Activated gamma-delta T cell (primary cell): Measurements from ENCODE around the gene ITPA.
A peak's percentile ranks its signal among the peaks of the same experiment; 100 is the strongest.

Experiments used
- DNase-seq: peaks from one replicate; lab custom pipeline; 2025; lab: John Stamatoyannopoulos, UW
- total RNA-seq, 2 donors: gene quantifications; one replicate each; lab custom pipeline; 2026; lab: John Stamatoyannopoulos, UW

The ITPA gene
- total RNA-seq: 35.5 to 43.0 reads per million in 2 donors

DNA sequence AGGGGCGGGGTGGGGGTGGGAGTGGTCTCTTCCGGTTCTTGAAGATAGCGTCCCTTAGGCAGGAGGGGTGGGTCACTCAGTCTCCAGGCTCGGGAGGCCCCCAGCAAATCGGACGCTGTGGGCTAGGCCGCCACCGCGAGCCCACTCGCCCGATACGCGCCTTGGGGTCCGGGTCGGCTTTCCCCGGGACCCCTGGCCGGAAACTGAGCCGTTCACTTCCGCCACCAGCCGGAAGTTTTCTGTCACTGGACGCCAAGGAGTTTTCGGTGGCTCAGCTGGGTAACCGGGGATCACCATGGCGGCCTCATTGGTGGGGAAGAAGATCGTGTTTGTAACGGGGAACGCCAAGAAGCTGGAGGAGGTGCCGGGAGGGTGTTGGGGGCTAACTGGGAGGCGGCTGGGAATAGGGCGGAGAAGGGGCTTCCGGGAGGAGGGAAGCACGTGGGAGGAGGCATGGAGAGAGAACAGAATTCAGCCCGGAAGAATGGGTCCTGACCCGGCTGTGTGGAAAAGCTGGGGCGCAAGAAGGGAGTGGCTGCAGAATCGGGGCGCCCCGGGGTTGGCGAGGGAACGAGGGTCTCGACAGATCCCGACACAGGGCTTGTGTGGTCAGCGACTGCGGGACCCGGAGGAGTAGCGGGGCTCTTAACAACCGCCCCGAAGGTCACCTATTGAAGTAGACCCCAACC is at the start of gene ITPA:
TSS of gene ITPA (plus strand) at position 242 of the 689 bp plus-strand sequence. CDS start at position 296, 54 bp downstream.
- DNase-seq: no peak

DNA sequence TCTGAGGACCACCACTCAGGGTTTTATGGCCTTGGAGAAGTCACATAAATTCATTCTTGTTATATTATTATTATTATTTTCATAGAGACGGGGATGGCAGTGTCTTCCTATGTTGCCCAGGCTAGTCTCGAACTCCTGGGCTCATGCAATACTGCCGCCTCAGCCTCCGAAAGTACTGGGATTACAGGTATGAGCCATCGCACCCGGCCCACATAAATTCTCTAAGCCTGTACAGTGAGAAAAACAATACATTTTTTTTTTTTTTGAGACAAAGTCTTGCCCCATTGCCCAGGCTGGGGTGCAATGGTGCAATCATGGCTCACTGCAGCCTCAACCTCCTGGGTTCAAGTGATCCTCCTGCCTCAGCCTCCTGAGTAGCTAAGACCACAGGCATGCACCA is 48.9 kb upstream of the ITPA start:
- DNase-seq: no peak

DNA sequence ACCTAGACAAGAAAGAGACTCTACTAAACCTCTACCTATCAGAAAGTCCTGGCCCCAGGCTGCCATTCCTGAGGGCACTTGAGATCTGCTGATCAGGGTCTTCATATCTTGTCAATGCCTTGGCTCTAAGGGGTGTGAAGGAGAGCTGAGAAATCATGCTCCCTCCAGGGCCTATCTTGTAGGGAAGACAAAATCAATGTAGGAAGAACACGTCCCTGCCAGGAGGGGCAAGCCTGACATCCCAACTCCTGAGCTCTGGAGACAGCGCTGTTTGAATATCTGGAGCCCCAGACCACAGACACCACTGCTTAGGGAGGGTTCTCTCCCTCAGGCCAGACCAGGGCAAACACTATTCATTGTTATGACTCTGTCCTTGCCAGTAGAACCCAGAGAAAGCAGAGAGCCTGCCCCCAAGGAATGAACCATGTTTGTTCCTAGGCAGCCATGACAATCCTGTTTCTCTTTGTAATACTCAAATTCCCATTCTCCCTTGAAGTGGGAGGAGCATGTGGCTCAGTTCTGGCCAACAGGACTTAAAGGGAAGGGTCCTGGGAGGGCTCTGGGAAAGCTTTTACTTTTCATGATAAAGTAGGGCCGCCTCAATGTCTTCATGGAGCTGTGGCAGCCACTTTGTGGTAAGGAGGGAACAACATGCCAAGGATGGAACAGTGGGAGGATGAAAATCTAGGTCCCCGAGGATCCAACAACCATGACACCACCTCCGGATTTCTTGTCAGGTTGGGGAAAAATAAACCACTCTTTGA is 47.8 kb upstream of the ITPA start:
- DNase-seq: no peak

DNA sequence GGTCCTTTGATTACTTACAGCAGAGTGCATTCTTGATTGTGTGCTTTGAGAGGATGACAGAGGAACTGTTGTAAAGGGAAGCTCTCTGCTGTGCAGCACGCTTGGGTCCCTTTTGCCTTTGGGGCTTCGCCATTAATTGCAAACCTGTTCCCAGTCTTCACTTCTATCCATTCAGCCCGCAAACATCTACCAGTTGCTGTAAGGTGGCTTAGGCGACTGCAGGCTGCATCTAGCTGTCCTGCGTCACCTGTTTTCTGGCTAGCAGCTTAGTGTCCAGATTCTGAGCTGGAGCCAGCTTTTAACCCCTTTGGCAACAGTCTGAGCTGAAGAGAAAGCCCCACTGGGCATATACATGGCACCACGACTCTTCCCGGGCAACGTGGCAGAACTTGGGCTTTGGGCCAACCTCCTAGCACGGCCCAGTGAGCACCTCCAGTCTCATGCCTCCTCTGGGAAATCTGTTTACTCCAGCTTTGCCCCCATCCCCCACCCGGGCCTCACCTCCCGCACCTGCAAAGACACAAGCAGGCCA is 47.2 kb upstream of the ITPA start:
- no peak for DNase-seq

DNA sequence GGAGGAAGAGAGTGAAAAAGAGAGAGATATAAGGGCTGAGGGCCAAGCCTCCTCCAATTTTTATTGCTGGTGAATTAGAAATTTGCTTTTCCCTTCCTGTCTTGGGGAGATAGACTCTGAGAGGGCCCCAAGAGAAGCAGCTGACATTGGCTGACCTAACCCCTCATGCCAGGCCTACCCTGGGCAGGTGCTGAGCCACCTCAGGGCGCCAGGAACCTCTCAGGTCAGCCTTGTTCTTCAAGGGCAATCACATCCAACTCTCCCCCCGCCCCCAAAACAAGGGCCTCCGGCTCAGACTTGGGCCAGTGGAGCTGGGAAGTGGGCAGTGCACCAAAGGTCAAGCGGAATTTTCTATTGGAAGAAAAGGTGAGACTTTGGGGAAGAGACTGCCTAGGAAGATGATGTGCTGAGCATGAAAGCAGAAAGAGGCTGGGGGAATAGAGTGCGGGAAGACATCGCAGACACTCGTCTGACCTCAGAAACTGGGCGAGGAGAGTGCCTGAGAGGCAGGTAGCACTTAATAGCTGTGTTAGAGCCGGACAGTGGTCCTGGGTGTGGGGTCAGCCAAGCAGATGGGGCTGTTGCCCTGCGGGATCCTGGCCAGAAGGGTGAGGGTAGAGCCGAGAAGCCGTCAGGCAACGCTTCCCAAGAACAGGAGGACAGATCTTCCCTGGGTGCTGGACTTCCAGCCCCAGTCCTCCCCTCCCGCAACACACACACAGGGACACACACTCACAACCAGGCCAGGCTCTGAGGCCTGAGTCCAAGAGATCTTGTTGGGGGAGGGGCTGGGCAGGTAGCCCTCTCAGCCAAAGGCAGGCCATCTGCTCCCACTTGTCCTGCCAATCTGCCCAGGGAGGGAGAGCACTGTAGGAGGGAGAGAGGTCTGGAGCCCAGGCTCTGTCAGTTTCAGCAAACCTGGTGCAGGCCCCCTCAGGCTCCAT is 45.9 kb upstream of the ITPA start:
- no peak for DNase-seq

DNA sequence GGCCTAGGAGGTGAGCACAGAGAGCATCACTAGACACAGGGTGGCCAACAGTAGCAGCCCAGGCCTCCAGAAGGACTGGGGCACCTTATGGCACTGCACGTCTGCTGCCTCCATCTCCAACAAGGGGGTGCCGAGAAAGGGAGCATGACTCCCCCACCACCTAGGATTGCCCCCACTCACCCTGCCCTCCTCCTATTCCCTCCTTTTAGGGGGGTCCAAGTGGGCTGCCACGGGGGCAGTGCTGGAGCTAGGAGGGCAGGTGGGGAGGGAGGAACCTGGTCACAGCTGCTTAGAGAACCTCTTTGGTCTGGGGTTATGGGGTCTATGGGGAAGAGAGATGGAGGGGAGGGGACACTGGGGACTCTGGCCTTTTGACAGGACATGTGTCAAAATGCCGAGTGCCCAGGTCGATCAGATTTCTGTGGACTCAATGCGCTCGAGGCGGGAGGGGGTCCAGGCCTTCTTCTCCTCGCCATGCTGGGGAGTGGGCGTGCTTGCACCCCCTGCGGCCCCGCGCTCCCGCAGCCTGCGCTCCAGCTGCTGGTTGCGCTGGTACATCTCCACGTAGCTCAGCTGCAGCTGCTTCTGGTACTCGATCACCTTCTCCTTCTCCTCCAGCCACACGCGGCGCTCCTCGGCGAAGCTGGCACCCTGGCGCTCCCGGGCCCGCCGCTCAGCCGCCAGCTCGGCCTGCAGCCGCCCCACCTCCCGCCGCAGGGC is 45.1 kb upstream of the ITPA start:
- no peak for DNase-seq

DNA sequence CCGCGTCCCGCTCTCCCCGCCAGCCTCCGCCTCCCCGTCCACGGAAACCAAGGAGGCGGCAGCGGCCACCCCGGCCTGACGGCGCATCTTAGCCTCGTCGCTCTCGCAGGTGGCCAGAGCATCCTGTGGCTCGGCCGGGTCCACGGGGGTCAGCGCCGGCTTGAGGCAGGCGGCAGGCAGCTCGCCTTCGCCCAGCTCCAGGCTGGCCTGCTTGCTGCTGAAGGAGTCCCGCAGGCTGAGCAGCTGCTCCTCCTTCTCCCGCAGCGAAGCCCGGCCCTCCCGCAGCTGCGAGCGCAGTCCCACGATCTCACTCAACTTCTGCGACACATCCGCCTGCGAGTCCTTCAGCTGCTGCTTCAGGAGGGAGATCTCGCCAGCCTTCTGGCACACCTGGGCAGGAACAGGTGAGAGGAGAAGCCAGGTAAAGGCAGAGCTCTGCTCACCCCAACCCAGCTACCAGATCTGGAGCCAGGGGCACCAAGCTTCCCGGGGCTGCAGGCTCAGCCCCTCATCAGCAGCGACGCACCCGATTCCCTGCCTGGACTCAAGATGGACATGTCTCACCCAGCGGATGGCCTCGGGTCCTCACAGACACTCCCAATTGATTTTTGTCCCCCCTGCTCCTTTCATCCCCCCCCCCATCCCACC is 44.4 kb upstream of the ITPA start:
- no peak for DNase-seq

DNA sequence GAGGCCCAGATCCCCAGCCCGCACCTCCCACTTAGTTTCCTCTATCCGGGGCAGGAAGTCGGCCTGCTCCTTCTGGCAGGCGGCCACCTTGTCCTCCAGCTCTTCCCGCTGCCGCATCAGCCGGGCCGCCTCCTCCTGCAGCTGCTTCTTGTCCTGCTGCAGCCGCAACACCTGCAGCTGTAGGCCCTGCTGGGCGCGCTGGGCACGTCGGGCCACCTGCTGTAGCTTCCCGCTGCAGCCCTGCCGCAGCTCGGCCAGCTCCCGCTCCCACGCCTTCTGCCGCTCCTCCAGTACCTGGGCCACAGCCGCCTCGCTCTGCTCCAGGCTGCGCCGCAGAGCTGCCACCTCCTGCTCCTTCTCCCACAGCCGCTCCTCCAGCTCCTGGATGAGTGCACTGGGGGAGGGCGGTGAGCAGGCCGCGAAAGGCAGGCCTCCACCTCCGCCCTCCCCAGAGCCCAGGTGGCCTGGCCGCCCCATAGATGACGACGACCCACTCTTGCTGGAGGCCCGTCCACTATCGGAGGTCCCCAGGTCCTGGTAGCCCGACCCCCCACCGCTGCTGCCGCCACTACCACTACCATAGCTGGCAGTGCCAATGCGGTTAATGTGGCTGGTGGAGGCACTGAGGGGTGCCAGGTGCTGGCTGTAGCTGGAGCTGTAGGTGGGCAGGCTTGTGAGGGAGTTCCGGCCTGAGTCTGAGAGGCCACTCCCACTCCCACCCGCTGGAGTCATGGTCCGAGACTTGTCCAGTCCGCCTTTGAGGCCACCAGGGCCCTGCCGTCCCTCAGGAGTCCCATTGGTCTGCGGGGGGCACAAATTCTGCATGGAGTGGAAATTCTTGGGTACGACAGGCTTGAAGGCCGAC is 43.6 kb upstream of the ITPA start:
- no peak for DNase-seq

DNA sequence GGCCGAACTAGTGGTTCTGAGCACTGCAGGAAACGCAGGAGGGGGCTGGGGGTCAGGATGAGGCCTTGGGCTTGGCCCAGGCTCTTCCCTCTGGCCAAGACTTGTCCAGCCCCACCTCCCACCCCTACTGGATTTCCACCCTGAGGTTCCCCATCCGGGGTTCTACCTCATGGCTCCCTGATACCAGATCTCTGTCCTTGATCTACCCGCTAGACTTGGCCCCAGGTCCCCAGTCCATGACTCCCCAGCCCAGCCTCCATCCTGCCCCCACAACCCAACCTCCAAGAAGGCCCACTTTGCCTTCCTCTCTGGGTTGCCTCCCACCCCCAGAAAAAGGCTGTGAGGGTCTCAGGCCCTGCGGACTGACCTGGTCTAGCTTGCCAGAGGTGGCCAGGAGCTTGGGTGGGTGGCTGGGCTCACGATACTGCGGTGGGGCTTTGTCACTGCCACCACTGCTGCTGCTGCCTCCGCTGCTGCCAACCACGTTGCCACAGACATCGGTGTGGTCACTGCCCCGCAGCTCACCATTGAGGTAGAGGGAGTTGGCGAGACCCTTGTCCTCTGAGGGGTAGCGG is 42.9 kb upstream of the ITPA start:
- DNase-seq: no peak

DNA sequence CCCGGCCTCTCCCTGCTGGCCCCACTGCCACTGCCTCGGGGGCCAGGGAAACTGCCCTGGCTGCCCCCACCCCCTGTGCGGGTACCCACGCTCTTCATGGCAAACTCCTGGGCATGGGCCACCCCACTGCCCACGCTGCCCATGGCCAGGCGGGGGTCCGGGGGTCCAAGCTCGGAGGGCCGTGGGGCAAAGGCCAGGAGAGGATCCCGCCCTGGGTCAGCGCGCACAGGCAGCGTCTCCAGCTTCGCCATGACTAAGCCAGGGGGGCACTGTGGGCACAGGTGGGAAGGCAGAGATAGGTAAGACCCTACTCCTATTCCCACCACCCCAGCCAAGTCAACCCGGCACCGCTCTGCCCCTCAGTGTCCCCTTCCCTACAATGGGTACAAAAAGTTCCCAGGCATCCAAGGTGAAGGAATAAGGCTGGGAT is 42.4 kb upstream of the ITPA start:
- DNase-seq: no peak

DNA sequence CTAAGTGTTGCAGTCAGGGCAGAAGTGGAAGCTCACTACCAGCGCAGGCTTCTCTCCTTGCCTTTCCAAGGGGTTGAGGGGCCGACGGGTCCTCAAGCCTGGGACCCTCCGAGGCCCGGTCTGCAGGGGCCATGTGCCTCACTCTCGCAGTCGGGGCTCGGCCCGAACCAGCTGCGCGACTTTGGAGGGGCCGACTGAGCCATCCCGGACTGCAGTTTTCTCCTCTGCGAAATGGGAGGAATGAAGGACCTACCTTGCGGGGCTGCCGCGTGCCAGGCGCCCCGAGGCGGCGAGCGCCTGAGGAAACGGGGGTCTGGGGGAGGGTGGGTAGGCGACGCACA is 41.6 kb upstream of the ITPA start:
- DNase-seq: no peak

DNA sequence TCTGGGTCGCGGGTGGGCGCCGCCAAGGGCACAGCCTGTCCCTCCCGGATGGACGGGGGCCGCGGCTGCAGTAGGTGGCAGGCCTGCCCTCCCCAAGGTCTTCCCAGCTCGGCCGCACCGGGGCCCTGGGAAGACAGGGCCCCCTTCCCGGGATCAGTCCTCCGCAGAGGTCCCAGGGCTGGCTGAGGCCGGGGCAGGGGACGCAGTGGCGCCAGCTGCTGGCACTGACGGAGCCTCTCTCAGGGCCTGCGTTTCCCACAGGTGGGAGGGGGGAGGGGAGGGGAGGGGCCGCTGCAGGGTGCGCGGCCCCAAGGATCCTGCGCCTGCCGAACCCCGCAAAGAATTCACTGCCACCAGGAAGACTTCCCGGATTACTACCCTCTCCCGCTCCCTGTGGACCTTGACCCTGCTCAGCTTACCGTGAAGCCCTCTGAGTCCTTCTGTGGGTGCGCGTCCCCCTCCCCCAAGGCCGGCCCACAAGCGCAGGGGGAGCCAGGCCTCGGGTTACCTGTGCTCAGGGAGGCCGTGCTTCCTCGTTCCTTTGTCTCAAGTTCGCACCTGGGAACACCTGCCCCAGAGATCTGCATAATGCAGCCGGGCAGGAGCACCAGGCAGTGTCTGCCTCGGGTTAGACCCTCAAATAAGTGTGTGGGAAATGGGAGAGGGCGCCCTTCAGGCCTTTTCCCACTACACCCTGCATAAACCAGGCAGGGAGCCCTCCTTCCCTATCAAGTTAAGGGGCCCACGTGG is 41.0 kb upstream of the ITPA start:
- no peak for DNase-seq

DNA sequence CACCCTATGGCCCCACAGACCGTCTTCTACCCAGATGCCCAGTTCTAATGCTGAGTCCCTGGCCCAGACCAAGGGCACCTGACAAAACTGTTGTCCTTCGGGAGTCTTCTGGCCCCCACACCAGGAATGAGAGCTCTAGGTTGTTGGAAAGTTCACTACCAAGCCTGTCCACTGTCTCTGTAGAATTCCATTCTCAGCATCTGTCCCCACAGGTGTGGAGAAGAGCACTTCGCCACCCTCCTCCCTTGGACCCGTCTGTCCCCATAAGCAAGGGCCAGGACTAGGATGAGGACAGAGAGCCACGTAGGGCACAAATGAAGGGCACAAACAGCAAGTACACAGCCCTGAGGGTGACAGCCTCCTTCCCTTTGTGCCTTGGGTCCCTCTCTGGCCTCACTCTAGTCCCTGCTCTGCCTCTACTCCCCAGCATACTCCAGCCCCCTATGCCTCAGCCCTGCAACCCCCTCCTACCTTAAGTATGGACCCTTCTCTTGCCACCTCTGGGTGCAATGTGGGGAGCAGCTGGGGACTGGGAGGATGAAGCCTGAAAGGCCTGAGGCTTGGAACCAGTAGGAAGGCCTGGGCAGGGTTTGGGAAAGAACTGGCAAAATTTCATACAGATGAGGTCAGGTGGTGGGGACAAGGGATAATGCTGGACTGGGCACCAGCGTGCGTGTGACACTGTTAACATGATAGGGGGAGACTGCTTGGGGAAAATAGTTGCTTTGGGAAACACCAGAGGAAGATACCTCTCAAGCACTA is 40.3 kb upstream of the ITPA start:
- no peak for DNase-seq

DNA sequence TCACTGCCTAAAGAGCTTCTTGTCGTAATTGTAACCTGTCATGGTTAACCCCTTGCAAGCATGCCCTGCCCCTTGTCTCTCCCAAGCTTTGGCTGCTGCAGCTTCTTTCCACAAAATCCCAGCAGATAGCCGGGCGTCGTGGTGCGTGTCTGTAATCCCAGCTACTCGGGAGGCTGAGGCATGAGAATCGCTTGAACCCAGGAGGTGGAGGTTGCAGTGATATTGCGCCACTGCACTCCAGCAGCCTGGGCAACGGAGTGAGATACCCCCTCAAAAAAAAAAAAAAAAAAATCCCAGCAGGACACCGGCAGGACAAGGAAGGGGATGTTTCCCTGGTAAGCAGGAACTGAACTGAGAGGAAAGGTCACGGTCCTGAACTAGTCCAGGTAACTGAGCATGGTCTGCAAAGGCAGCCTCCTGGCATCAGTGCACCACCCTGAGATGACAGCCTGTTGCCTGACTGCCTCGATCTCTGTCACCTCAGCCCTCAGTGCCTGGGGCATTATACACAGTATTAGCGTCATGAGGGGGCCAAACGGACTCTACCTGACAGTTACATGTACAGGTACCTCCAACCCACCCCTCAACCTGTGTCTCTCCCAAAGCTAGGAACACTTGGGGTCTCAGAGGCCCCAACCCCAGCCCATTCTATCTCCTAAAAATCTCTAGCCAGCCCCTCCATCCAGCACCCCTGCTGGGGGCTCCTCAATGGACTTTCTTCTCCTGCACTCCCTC is 37.7 kb upstream of the ITPA start:
- no peak for DNase-seq

DNA sequence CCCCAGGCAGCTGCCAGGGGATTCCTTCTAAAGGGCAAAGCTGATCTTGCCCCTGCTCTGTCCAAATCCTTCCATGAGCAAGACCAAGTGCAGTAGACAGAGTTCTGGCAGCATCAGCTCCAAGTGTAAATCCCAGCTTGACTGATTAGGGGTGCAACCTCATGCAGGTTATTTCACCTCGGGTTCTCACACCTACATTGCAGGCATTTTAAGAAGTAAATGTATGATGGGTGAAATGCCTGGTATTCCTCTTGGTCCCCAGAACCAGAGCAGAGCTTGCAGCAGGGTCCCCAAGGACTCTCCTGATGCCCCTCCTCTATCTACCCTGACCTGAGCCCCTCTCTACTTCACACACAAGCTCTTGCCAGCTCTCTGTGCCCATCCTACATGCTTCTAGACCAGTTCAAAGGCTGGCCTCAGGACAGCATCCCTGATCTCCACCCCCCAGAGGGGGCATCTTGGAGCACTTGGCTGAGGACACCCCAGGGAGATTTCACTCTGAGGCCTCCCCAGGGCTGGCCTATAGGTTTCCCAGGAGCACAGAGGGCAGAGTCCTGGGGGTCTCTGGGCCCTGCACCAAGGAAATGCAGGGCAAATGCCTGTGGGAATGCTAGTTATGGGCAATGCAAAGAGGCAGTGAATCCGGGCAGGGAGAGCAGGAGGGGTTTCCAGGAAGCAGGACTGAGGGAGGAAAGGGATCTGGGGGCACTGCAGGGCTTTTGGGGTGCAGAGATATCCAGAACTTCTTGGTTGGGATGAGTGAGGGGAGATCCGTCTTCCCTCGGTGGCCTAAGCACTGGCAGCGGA is 37.0 kb upstream of the ITPA start:
- DNase-seq: no peak

DNA sequence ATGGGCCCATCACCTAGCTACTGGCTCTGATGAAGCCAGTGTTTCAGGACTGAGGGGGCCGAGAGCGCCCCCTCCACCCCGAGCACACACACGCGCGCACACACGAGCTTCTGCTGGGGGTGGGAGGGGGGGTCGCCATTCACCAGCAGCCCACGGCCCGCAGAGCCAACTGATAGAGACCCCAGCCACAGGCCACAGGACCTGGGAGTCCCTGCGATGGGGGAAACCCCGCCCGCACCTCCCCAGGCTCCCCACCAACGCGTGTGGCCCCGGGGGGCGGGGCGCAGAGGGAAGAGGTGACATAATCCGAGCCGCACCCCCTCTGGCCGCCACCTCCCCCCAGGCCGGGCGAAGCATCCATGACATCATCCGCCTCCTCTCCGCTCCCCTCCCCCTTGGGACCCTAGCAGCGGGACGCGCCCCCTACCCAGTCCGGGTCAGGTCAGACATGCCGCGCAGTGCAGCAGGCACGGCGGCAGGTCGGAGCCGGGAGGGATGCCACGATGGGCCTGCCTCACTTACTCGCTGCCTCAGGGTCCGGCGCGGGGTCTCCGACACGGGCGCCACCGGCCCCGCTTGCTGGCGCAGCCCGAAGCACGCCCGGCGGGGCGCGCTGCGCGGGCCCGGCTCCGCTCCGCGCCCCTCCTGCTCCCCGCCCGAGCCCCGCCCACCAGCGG is 36.2 kb upstream of the ITPA start, which contains the start of gene LZTS3:
TSS of gene LZTS3 (minus strand) at position 617 of the 677 bp plus-strand sequence. CDS start 6,386 bp downstream, outside the sequence.
- DNase-seq: peak; percentile 84
